Measurements from ENCODE around the gene PDGFD.

Gene PDGFD

DNA sequence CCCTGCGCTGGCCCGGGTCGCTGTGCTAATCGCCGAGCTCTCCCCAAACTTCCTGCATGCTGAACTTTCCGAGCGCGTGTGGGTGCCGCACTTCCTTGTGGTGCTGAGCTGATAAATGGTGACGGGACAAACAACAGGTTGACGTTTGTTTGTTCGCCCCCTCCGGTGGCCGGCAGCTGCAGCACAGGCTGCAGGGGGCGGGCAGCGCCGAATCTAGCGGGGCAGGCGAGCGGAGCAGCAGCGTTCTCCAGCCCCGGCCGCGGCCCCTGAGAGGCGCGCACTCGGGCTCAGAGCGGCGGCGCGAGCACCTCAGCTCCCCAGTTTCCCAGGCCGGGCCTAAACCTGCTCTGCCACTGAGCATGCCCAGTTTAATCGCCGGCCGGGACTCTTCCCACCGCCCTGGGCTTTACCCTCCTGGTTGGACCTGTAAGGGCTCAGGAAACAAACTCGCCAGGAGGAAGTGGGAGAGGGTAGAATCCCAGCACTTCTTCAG lies at the start of gene PDGFD:
Gene PDGFD (minus strand): TSS at position 120 of the 493 bp plus-strand sequence.
- peak; percentile 56 to 57 for DNase-seq

DNA sequence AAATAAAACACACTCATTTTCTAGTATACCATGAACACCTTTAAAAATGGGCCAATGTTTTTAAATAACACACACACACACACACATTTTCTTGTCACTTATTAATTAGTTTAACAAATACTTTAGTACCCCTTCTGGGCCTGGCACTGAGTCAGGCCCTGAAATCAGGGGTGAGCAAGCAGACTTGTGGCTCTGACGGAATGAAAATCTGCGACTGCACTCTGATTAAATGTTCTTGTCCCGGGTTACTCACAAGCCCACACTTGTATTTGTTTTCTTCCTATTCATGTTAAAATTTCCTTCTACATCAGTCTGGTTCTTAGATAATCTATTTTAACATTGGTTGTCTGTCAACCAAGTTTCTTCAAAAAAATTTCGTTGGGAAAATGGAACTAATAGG lies 43.0 kb upstream of the PDGFD start:
- DNase-seq: no peak

- no peak for DNase-seq
These were observed 41.9 kb upstream of the PDGFD start for GRCh38 chr11:104205838-104206237.

DNA sequence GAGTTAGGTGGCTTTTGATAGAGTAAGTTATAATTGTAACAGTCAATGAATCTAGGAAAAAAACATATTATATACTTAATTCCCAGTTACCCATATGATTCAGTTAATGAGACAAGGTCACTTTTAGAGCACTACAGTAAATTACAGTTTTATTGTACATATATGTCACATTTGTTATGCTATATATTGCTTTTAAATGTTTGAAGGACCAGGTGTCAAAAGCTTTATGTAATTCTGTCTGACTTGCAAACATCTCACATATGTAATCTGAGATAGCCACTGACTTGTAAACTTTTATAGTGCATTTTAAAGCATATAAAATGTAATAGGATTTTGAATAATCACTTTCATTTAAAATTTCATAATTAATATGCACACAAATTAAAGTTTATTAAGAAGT lies 36.7 kb upstream of the PDGFD start:
- no peak for DNase-seq

GRCh38 chr11:104199053-104199452 lies 35.1 kb upstream of the PDGFD start:
- DNase-seq: no peak

GRCh38 chr11:104198576-104198975 lies 34.6 kb upstream of the PDGFD start:
- no peak for DNase-seq

DNA sequence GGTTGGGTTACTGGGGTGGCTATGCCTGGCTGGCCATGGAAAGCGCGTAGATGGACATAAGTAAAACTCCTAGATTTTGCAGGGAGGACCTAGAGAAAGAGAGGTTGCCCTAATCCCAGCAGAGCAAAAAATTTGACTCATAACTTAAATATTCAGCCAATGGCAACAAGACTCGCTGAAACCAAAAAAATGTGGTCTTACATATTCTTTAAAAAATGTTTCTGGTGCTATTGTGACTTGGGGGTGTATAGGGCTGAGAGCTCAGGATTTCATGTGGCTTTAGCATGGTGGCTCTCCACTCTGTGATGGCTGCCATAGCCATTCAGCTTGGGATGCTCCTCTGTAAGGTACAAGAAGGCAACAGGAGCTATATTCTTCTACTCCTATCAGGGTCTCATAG lies 27.2 kb upstream of the PDGFD start:
- DNase-seq: no peak

- no peak for DNase-seq
These were observed 19.6 kb upstream of the PDGFD start for GRCh38 chr11:104183593-104183992.

DNA sequence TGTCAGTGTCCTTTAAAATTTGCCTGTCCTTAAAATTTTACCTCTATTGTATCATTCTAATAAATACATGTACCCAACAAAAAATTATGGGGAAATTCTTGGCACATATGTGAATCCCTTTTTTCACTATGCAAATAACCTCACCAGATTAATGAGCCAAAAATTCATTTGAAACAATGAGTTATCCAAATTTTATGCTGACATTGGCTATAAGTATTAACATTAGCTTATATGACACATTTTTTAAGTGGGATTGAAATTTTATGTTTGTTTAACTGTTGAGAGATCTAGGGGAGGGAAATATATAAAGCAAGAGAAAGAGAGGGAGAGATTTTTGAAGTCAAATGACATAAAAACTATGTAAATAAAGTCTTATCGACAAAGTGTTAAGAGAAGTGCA lies 11.8 kb upstream of the PDGFD start:
- no peak for DNase-seq

GRCh38 chr11:104169091-104169490 lies 5.1 kb upstream of the PDGFD start:
- DNase-seq: no peak

DNA sequence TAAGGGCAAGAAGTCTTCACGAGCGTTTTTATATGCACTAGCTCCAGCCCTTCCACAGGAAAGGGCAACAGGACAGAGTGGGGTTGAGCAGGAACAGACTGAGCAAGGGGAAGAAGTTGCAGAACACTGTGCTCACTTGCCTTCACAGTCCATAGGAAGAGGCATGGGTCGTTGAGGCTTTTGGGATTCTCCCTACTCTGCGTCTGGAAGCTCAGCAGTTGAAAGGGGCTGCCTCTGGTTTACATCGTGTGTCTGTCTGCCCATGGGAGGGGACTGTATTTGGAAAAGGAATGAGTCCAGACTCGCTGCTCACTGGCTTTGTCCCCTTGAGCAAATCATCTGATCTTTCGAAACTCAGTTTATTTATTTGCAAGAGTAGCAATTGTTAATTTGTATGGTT lies 1.1 kb upstream of the PDGFD start:
- DNase-seq: no peak

DNA sequence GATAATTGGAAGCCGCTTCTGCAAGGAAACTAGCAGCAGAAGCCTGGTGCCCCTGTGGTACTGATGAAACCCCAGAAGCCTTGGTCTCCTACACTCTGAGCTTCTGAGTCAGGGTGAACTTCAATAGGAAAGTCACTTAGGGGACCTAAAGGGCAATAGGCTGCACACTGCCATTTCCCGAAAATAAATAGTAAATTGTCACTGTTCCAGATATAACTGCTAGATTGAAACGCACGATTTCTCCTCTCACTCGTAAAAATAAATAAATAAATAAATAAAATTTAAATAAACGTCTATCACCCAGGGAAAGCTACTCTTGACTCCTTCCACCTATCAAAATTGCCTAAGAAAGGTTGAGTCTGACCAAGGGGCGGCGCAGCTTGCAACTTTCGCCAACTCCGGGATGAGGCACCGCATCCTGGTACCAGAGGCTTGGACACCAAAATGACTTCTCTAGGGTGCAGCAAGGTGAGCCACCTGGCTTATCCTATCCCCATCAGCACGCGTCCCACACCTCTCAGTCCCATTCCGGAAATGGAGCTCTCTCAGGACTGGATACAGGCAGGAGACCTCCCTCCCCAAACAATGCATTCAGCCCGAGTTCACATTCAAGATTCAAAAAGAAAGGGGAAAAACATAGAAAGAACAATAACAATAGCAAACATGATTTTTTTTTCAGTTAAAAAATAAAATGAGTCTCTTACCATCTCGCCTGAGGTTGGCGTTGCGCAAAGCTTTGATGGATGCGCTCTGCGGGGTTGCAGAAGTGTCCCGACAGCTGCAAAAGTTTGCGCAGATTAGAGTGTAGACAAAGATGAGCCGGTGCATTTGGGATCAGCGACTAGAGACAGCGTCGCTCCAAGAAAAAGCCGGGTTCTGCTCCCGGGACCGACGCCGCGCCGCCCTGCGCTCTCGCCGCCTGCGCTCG lies 583 bp downstream of the PDGFD start:
- DNase-seq: peak in 1 of 2 donors; percentile 3

DNA sequence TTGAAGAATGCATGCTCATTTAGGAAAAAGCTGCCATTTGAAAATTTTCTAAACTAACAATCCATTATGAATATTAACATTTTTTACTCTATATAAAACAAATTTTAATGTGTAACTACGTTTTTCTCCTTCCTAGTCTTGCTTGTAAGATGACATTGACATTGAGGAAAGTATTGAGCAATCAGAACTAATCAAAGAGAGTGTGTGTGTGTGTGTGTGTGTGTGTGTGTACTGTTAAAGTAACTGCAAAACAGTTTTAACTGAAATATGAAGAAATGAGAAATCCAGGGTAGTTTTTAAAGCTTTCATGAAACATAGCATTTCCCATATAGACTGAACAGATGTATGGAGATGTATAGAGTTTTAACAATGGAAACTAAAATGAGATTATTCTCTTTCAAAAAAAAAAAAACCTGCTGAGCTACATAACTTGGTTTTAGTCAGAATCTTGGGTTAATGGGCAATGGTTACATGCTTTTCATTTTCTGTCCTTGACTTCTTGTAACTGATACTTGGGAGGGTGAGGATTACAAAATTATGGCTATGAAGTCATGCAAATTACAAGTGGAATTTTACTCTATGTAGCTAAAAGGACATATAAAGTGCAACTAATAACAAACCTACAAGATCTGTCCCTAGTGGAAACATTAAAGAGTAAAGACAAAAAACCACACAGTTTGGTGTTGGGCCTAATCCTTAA lies 2.0 kb downstream of the PDGFD start:
- no peak for DNase-seq

DNA sequence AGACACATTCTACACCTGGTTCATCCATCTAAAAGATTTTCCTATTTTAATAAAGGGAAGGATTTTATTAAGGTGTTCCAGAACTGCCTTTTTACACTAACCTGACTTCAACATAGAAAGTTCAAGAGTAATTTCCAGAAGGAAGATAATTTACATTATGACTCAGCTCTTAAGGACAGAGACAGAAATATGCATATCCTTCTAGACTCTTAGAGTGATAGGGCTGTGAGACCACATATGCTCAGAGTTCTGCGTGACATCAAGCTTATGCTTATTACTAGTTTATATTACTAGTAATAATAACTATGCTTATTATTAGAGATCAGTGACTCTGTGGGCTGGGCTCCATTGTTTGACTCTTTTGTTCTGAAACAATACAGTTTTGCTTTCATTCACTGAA lies 4.6 kb downstream of the PDGFD start:
- DNase-seq: no peak

DNA sequence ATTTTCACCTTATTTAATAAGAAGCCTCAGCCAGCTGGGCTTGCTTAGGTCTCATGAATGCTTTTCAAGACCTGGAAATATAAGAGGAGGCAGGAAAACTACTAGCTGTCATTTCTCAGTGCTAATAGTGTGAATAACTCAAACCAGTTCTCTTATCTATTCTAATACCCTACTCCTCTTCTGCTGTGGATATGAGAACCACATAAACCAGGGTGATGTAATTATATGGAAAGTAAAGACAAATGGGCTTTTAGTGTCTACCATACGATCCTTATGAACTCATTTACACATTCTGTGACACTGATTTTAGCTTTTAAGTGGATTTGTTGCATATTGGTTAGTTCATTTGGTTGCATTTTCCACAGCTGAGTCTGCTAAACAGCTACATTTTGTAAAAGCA lies 8.6 kb downstream of the PDGFD start:
- DNase-seq: no peak

GRCh38 chr11:104154296-104154695 lies 9.7 kb downstream of the PDGFD start:
- no peak for DNase-seq

- peak in 1 of 2 donors; percentile 14 for DNase-seq
These were observed 10.9 kb downstream of the PDGFD start for GRCh38 chr11:104152941-104153505.

GRCh38 chr11:104151404-104152204 lies 12.3 kb downstream of the PDGFD start:
- DNase-seq: no peak

- DNase-seq: no peak
These were observed 15.2 kb downstream of the PDGFD start for GRCh38 chr11:104148706-104149105.

DNA sequence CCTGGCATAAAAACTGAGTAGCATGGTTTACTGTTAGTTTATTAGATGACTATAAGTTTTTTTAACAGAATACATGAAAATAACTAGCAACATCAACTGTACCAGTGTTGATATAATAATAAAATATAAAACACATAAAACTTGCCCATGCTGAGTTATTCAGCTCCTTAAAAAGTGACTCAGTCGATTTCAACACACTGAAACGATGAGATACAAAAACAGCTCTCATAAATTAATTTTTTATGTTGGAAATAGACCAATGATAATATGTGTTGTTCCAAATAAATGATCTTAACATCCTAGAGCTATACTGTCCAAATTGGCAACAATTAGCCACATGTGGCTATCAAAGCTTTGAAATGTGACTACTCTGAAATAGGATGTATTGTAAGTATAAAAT lies 15.9 kb downstream of the PDGFD start:
- DNase-seq: no peak

DNA sequence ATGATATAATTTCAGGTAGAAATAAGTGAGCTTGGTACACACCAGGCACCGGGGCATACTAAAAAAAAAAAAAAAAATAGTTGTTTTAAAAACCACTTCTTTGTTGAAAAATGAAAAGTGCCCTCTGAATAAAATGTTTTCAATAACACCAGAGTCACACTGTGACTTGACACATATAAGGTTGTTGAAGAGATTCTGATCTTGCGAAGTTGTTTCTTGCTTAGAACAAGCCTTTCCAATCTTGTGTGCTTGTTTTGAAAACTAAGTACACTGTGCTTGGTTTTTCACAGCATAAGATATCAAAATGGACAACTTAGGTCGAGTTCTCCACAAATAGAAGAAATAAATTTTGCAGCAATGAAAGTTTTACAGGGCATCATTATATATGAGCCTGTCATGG lies 17.0 kb downstream of the PDGFD start:
- DNase-seq: no peak

DNA sequence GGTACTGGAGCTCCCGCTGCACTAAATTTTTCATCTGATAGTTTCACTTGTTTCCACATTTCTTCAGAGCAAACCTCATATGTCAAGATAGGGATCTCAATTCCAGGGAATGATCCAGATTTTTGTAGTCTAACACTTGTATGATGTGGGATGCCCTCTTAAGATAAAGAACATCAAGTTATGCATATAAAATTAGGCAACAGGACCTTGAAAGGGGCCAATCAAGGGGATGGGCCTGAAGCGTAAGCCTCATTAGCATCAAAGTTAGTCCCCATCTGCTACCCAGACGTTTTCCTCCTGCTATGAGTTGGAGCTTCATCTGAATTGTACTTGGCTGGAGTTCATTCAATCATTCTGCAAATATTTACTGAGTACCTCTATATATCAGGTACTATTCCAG lies 17.5 kb downstream of the PDGFD start:
- DNase-seq: no peak

- DNase-seq: no peak
These were observed 18.9 kb downstream of the PDGFD start for GRCh38 chr11:104145062-104145461.

All from CD4-positive, alpha-beta T cell treated with Interferon alpha-2 for 1 hour (primary cell).